PC-9 (cell line): ENCODE results near the gene FNBP1L. TPM values are rescaled to one million over a fixed set of nuclear protein-coding genes. Genes with fewer than 3 reads are reported as not detected.
A peak's percentile ranks its signal among the peaks of the same experiment; 100 is the strongest.

Experiments used
- BruUV-seq: library from RNA; stranded (reverse); fragments of 400-500 nt; replicated peaks from 2 replicates; lab custom pipeline; 2021; lab: Mats Ljungman, UMichigan
- CTCF ChIA-PET: fragments of 300-600 bp; sonication (Branson Sonifier 250); formaldehyde crosslinking; loops from one replicate; lab custom pipeline; 2022; ENCODE audit warnings: antibody characterized with exemption; lab: Charles Lee
- POLR2A ChIA-PET: fragments of 300-600 bp; sonication (Branson Sonifier 250); formaldehyde crosslinking; loops from one replicate; lab custom pipeline; 2022; ENCODE audit warnings: antibody characterized with exemption; ENCODE audit not compliant: unreplicated experiment; lab: Charles Lee
- DNase-seq, 2 experiments: peaks; one replicate each; pipeline versions ENCODE4 v3.0.0 to v3.0.0-alpha.2; 2015 to 2022; ENCODE audit warnings: mixed read lengths in 1 of 2
- H2AFZ ChIP-seq: fragments of 200-600 bp; sonication (generic); 2 replicates; pipeline ENCODE4 v1.8.1; 2017; ENCODE audit warnings: antibody characterized with exemption
- H3F3A ChIP-seq: fragments of 200-600 bp; sonication (generic); 2 replicates; pipeline ENCODE4 v1.8.1; 2017; ENCODE audit warnings: antibody characterized with exemption, mild to moderate bottlenecking, low read depth; ENCODE audit not compliant: insufficient read depth
- H3K27ac ChIP-seq: fragments of 200-600 bp; sonication (generic); 2 replicates; pipeline ENCODE4 v1.6.1; 2016; ENCODE audit warnings: mixed run types
- H3K27me3 ChIP-seq: fragments of 200-600 bp; sonication (generic); 2 replicates; pipeline ENCODE4 v1.6.1; 2016; ENCODE audit warnings: low read depth, mixed run types; ENCODE audit not compliant: insufficient read depth
- H3K36me3 ChIP-seq: fragments of 200-600 bp; sonication (generic); 2 replicates; pipeline ENCODE4 v1.6.1; 2016; ENCODE audit warnings: low read depth, mixed run types
- H3K4me1 ChIP-seq: fragments of 200-600 bp; sonication (generic); replicated peaks from 2 replicates; pipeline ENCODE4 v1.6.1; 2016; ENCODE audit warnings: mixed run types; ENCODE audit not compliant: insufficient read depth
- H3K4me2 ChIP-seq: fragments of 200-600 bp; sonication (generic); 2 replicates; pipeline ENCODE4 v1.6.1; 2017; ENCODE audit warnings: mixed run types
- H3K4me3 ChIP-seq: fragments of 200-600 bp; sonication (generic); 2 replicates; pipeline ENCODE4 v1.6.1; 2016; ENCODE audit warnings: mixed run types
- H3K79me2 ChIP-seq: fragments of 200-600 bp; sonication (generic); 2 replicates; pipeline ENCODE4 v1.6.1; 2017; ENCODE audit warnings: low read depth, mixed run types
- H3K9me2 ChIP-seq: fragments of 200-600 bp; sonication (generic); 2 replicates; pipeline ENCODE4 v1.8.1; 2017; ENCODE audit warnings: mild to moderate bottlenecking; ENCODE audit not compliant: insufficient read depth
- H3K9me3 ChIP-seq: fragments of 200-600 bp; sonication (generic); 2 replicates; pipeline ENCODE4 v1.8.1; 2016; ENCODE audit warnings: low read depth; ENCODE audit not compliant: insufficient read depth
- H4K20me1 ChIP-seq: fragments of 200-600 bp; sonication (generic); 2 replicates; pipeline ENCODE4 v1.8.1; 2017; ENCODE audit not compliant: insufficient read depth
- CTCF ChIP-seq: fragments of 200-600 bp; sonication (generic); conservative IDR thresholded peaks from 2 replicates; pipeline ENCODE4 v1.6.1; 2017; ENCODE audit warnings: mixed run types, antibody characterized with exemption, mild to moderate bottlenecking, moderate library complexity
- EZH2 ChIP-seq: fragments of 200-600 bp; sonication (generic); IDR thresholded peaks from 2 replicates; pipeline ENCODE4 v1.8.0; 2017; ENCODE audit warnings: antibody characterized with exemption, low read depth
- intact Hi-C: fragments of 100-400 bp; cut with micrococcal nuclease; formaldehyde crosslinking; loops from one replicate; pipeline ENCODE4 v1.10.0; 2022; ENCODE audit not compliant: unreplicated experiment
- total RNA-seq: library from RNA; stranded (reverse); gene quantifications from 2 replicates; pipeline ENCODE4 v1.2.3, GENCODE V29; 2021

The FNBP1L gene
- total RNA-seq, 1 experiment from 2014 or later, result 34.3 TPM

DNA sequence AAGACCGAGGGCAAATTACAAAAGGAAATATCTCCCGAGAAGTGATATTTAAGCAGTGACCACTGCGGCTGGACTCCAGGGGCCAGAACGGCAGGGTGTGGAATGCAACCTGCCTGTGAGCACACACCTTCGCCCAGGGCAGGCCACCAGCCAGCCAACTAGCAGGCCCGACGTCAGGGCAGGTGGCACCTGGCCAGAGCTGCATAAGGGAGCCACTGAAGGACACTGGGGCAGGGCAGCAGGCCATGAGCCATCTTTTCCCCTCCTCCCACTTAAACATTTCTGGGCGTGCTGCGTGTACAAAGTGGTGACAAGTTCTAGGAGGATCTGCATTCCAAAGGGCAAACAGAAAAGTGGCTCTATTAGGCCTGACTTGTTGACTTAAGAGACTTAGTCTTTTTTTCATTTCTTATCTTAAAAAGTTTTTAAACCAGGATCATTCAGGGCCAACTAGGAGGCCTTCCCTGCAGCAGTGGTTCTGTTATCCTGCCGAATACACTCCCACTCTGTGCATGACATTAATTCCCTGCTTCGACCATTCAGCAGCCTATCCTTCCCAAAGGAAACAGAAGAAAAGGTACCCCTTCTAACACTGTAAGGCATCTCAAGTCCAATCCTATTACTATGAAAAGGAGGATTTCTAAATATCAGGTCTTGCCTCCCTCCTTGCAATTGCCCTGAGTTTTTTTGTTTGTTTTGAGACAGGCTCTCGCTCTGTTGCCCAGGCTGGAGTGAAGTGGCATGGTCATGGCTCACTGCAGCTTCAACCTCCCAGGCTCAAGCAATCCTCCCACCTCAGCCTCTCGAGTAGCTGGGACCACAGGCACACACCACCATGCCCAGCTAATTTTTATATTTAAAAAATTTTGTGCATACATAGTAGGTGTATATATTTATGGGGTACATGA lies 137.4 kb downstream of the FNBP1L start:
- peak overlapping the region; percentile 83 for H3K27ac ChIP-seq
- H3K79me2 ChIP-seq, result peaks cover 90% of the 10 kb centered on the region
- H3K36me3 ChIP-seq, result peaks cover 88% of the 10 kb centered on the region
- no peaks in the 10 kb centered on the region for H3K9me3 ChIP-seq
- peak; percentile 99 to 100 for DNase-seq
- TF ChIP-seq CTCF, result no peak
- no peak for TF ChIP-seq EZH2
- BruUV-seq, result no TSS peak
- H3F3A ChIP-seq, result peaks cover 97% of the 10 kb centered on the region
- H4K20me1 ChIP-seq, result peaks cover 93% of the 10 kb centered on the region
- POLR2A ChIA-PET, result interaction anchor here (0.5 to 0.7 kb wide), 4 partner anchors 26 to 242 kb away, joined by 3 to 11 read pairs (median 6); no protein-coding TSS in a partner anchor
- H3K9me2 ChIP-seq, result no peaks in the 10 kb centered on the region
- intact Hi-C loops, result loop anchor here (1.0 to 5.0 kb wide), 5 partner anchors 30 to 261 kb away; partner anchors contain the start of genes BCAR3 and FNBP1L
- H3K27me3 ChIP-seq, result no peaks in the 10 kb centered on the region
- peak overlapping the region; percentile 75 for H3K4me2 ChIP-seq
- CTCF ChIA-PET, result no interaction called here
- peak overlapping the region; percentile 33; the same call in 1 of the 2 replicates for H3K4me3 ChIP-seq
- peaks cover 98% of the 10 kb centered on the region for H3K4me1 ChIP-seq
- no peak overlapping the region for H2AFZ ChIP-seq

- Histone ChIP-seq H4K20me1 (peaks cover 95% of the 10 kb centered on the region), H2AFZ (no peak overlapping the region), H3K9me2 (no peaks in the 10 kb centered on the region), H3K36me3 (peaks cover 87% of the 10 kb centered on the region), H3F3A (peaks cover 97% of the 10 kb centered on the region), H3K4me3 (no peak overlapping the region), H3K4me1 (peaks cover 92% of the 10 kb centered on the region), H3K79me2 (peaks cover 90% of the 10 kb centered on the region), H3K4me2 (0 out of 2 replicates have a peak overlapping the region, but pooled peaks have one; percentile 1), H3K9me3 (no peaks in the 10 kb centered on the region), H3K27ac (peak overlapping the region; percentile 83), H3K27me3 (no peaks in the 10 kb centered on the region)
- DNase-seq, result no peak
- POLR2A ChIA-PET, result no interaction called here
- CTCF ChIA-PET, result no interaction called here
- intact Hi-C loops, result loop anchor here (5.0 kb wide), 1 partner anchor 95 kb away; the partner anchor contains the start of gene BCAR3
- TF ChIP-seq EZH2 (no peak), CTCF (no peak)
- BruUV-seq, result no TSS peak
Observed at GRCh38 chr1:93587354-93587753, 139.4 kb downstream of the FNBP1L start.

- Histone ChIP-seq H3K4me2 (no peak overlapping the region), H3K4me1 (peaks cover 92% of the 10 kb centered on the region), H3K27ac (peak overlapping the region; percentile 83), H2AFZ (no peak overlapping the region), H3K9me3 (no peaks in the 10 kb centered on the region), H3K36me3 (peaks cover 85% of the 10 kb centered on the region), H3F3A (peaks cover 97% of the 10 kb centered on the region), H4K20me1 (peaks cover 96% of the 10 kb centered on the region), H3K79me2 (peaks cover 90% of the 10 kb centered on the region), H3K4me3 (no peak overlapping the region), H3K27me3 (no peaks in the 10 kb centered on the region), H3K9me2 (no peaks in the 10 kb centered on the region)
- intact Hi-C loops, result loop anchor here (5.0 kb wide), 1 partner anchor 94 kb away; the partner anchor contains the start of gene BCAR3
- no TSS peak for BruUV-seq
- no peak for TF ChIP-seq EZH2
- TF ChIP-seq CTCF, result no peak
- ChIA-PET POLR2A (no interaction called here), CTCF (no interaction called here)
- no peak for DNase-seq
Observed at GRCh38 chr1:93588206-93588605, 140.3 kb downstream of the FNBP1L start.
